Activated CD8-positive, alpha-beta T cell treated with anti-CD3 and anti-CD28 coated beads for 36 hours (primary cell): Measurements from ENCODE around the gene MID2. TPM values are rescaled to one million over a fixed set of nuclear protein-coding genes. Genes with fewer than 3 reads are reported as not detected.
"Not testable (repeated sequence)": the region's sequence is repeated elsewhere in the genome, so short reads cannot be mapped to it uniquely, and the experiment has no call there.

ENCODE experiments used
- ATAC-seq: fragments of 200-7000 bp; cut with Tn5 transposase; one replicate; pipeline ENCODE4 v1.10.0; 2021; ENCODE audit warnings: mild to moderate bottlenecking, moderate library complexity
- CTCF ChIA-PET: fragments of 350-600 bp; sonication (Branson Sonifier 250); formaldehyde crosslinking; loops from one replicate; lab custom pipeline; 2021; ENCODE audit warnings: antibody characterized with exemption; lab: Charles Lee
- POLR2A ChIA-PET: fragments of 350-600 bp; sonication (Branson Sonifier 250); formaldehyde crosslinking; loops from one replicate; lab custom pipeline; 2021; ENCODE audit warnings: antibody characterized with exemption; lab: Charles Lee
- DNase-seq: peaks from one replicate; pipeline ENCODE4 v3.0.0-alpha.2; 2020
- H3K27ac Mint-ChIP-seq: one replicate; pipeline ENCODE4 v1.8.0; 2021; ENCODE audit warnings: mild to moderate bottlenecking, mixed read lengths
- H3K27me3 Mint-ChIP-seq: one replicate; pipeline ENCODE4 v1.8.0; 2021; ENCODE audit warnings: mixed read lengths
- H3K36me3 Mint-ChIP-seq: one replicate; pipeline ENCODE4 v1.8.0; 2021; ENCODE audit warnings: low read depth, mixed read lengths
- H3K4me1 Mint-ChIP-seq: one replicate; pipeline ENCODE4 v1.8.0; 2021; ENCODE audit warnings: low read depth, mixed read lengths
- H3K4me3 Mint-ChIP-seq: one replicate; pipeline ENCODE4 v1.8.0; 2021; ENCODE audit warnings: mild to moderate bottlenecking, moderate library complexity, mixed read lengths
- H3K9me3 Mint-ChIP-seq: one replicate; pipeline ENCODE4 v1.8.0; 2021; ENCODE audit warnings: mixed read lengths
- CTCF ChIP-seq: fragments of 200-600 bp; IDR thresholded peaks from one replicate; pipeline ENCODE4 v1.8.0; 2022; ENCODE audit warnings: antibody characterized with exemption, mild to moderate bottlenecking
- intact Hi-C: fragments of 100-400 bp; cut with micrococcal nuclease; formaldehyde crosslinking; loops from one replicate; pipeline ENCODE4 v1.10.0; 2022
- total RNA-seq, 2 experiments: library from RNA; stranded (reverse); gene quantifications; one replicate each; pipeline ENCODE4 v1.2.3, GENCODE V29; 2021

Gene MID2
- total RNA-seq, 2 experiments from 2014 or later, result 6.6 to 7.4 TPM

- CTCF ChIA-PET, result no interaction called here
- Mint-ChIP-seq H3K4me1 (peaks cover 11% of the 10 kb centered on the region), H3K27ac (no peak overlapping the region)
Observed at GRCh38 chrX:107850422-107850765, 24.7 kb downstream of the MID2 start.

GRCh38 chrX:107851215-107851614 is 25.5 kb downstream of the MID2 start:
- Mint-ChIP-seq H3K27ac (no peak overlapping the region), H3K9me3 (no peaks in the 10 kb centered on the region), H3K4me1 (peaks cover 11% of the 10 kb centered on the region), H3K4me3 (no peak overlapping the region), H3K36me3 (peaks cover 7% of the 10 kb centered on the region), H3K27me3 (no peaks in the 10 kb centered on the region)
- no peak for TF ChIP-seq CTCF
- no peak for ATAC-seq
- ChIA-PET CTCF (no interaction called here), POLR2A (no interaction called here)
- no peak for DNase-seq
- intact Hi-C loops, result no loop called here

More at GRCh38 chrX:107850422-107850765, 24.7 kb downstream of the MID2 start:
- POLR2A ChIA-PET, result no interaction called here
- no peak for TF ChIP-seq CTCF
- intact Hi-C loops, result no loop called here
- ATAC-seq, result no peak
- H3K9me3 Mint-ChIP-seq, result no peaks in the 10 kb centered on the region
- H3K36me3 Mint-ChIP-seq, result peaks cover 7% of the 10 kb centered on the region
- no peak for DNase-seq
- H3K27me3 Mint-ChIP-seq, result no peaks in the 10 kb centered on the region
- no peak overlapping the region for H3K4me3 Mint-ChIP-seq

- DNase-seq, ATAC-seq, H3K27ac Mint-ChIP-seq, intact Hi-C loops, CTCF ChIA-PET, H3K9me3 Mint-ChIP-seq, H3K4me3 Mint-ChIP-seq, POLR2A ChIA-PET, H3K27me3 Mint-ChIP-seq, H3K36me3 Mint-ChIP-seq: not testable (repeated sequence)
- peaks cover 11% of the 10 kb centered on the region for H3K4me1 Mint-ChIP-seq
Observed at GRCh38 chrX:107851665-107852064, 26.0 kb downstream of the MID2 start.

GRCh38 chrX:107856289-107856688 is 30.6 kb downstream of the MID2 start:
- Mint-ChIP-seq H3K4me1 (peaks cover under 1% of the 10 kb centered on the region), H3K27ac (no peak overlapping the region), H3K9me3 (no peaks in the 10 kb centered on the region), H3K36me3 (peaks cover 13% of the 10 kb centered on the region), H3K27me3 (no peaks in the 10 kb centered on the region), H3K4me3 (no peak overlapping the region)
- ATAC-seq, result no peak
- CTCF ChIA-PET, result no interaction called here
- intact Hi-C loops, result no loop called here
- POLR2A ChIA-PET, result interaction anchor here (0.7 kb wide), 1 partner anchor 560 kb away, joined by 3 read pairs; no protein-coding TSS in a partner anchor
- TF ChIP-seq CTCF, result no peak
- DNase-seq, result no peak

- DNase-seq, intact Hi-C loops, ATAC-seq, H3K4me3 Mint-ChIP-seq, CTCF ChIA-PET, H3K9me3 Mint-ChIP-seq, POLR2A ChIA-PET, H3K4me1 Mint-ChIP-seq, H3K27ac Mint-ChIP-seq, H3K27me3 Mint-ChIP-seq: not testable (repeated sequence)
- peaks cover 13% of the 10 kb centered on the region for H3K36me3 Mint-ChIP-seq
Observed at GRCh38 chrX:107857041-107857440, 31.4 kb downstream of the MID2 start.

- Mint-ChIP-seq H3K9me3 (no peaks in the 10 kb centered on the region), H3K27me3 (no peaks in the 10 kb centered on the region), H3K4me1 (no peaks in the 10 kb centered on the region), H3K4me3 (no peak overlapping the region), H3K36me3 (peaks cover 10% of the 10 kb centered on the region), H3K27ac (no peak overlapping the region)
- ChIA-PET CTCF (interaction anchor here (0.7 kb wide), 1 partner anchor 216 kb away, joined by 3 read pairs; no protein-coding TSS in a partner anchor), POLR2A (no interaction called here)
- ATAC-seq (no peak), DNase-seq (no peak)
- no peak for TF ChIP-seq CTCF
- intact Hi-C loops, result no loop called here
Observed at GRCh38 chrX:107857837-107858236, 32.2 kb downstream of the MID2 start.
